SK-N-SH (cell line): Measurements from ENCODE around the gene ERC2. TPM values are rescaled to one million over a fixed set of nuclear protein-coding genes. Genes with fewer than 3 reads are reported as not detected.

ENCODE experiments used
- CTCF ChIA-PET: fragments of 300-600, 350-600 bp; formaldehyde crosslinking; extraction: SDS; loops from one replicate; lab custom pipeline; 2021; lab: Yijun Ruan, JAX
- POLR2A ChIA-PET: fragments of 350-600 bp; sonication (Branson Sonifier 250); formaldehyde crosslinking; extraction: SDS; loops from one replicate; lab custom pipeline; 2020; ENCODE audit warnings: antibody characterized with exemption, inconsistent platforms; lab: Yijun Ruan, JAX
- DNase-seq: peaks from one replicate; pipeline ENCODE4 v3.0.0; 2012
- H2AFZ ChIP-seq: fragments of 200-600 bp; sonication (generic); 2 replicates; pipeline ENCODE4 v1.8.1; 2016; ENCODE audit warnings: antibody characterized with exemption, mild to moderate bottlenecking, low read depth
- H3F3A ChIP-seq: fragments of 200-600 bp; sonication (generic); replicated peaks from 2 replicates; pipeline ENCODE3; 2016; ENCODE audit warnings: antibody characterized with exemption, mild to moderate bottlenecking; ENCODE audit not compliant: insufficient read depth
- H3K27ac ChIP-seq, 2 experiments: fragments of 200-500 bp in 1 of 2; fragments of 200-600 bp in 1 of 2; sonication (Bioruptor generic) in 1 of 2; sonication (generic), shearing (Covaris generic) in 1 of 2; 2 replicates each; pipeline versions ENCODE4 v1.5.1 to v1.6.1; 2014 to 2016; ENCODE audit warnings: low read depth in 2 of 2, inconsistent platforms in 1 of 2, low read length in 1 of 2, mild to moderate bottlenecking in 1 of 2, mixed read lengths in 1 of 2
- H3K27me3 ChIP-seq: fragments of 200-600 bp; sonication (generic), shearing (Covaris generic); 2 replicates; pipeline ENCODE4 v1.6.1; 2016; ENCODE audit warnings: mixed run types; ENCODE audit not compliant: insufficient read depth
- H3K36me3 ChIP-seq, 2 experiments: fragments of 200-500 bp in 1 of 2; fragments of 200-600 bp in 1 of 2; sonication (Bioruptor generic) in 1 of 2; sonication (generic) in 1 of 2; replicated peaks in 1 of 2; 2 replicates each; pipeline versions ENCODE3 to v1.5.1; 2014 to 2016; ENCODE audit warnings: low read length in 1 of 2, mild to moderate bottlenecking in 1 of 2; ENCODE audit not compliant: insufficient read depth in 2 of 2, control insufficient read depth in 1 of 2
- H3K4me1 ChIP-seq, 2 experiments: fragments of 200-500 bp in 1 of 2; fragments of 200-600 bp in 1 of 2; sonication (Bioruptor generic) in 1 of 2; sonication (generic), shearing (Covaris generic) in 1 of 2; 2 replicates each; pipeline versions ENCODE4 v1.5.1 to v1.6.1; 2014 to 2016; ENCODE audit warnings: low read depth in 1 of 2, low read length in 1 of 2, mixed run types in 1 of 2; ENCODE audit not compliant: insufficient read depth in 2 of 2, control insufficient read depth in 1 of 2
- H3K4me2 ChIP-seq: fragments of 200-600 bp; sonication (generic), shearing (Covaris generic); 2 replicates; pipeline ENCODE4 v1.6.1; 2017; ENCODE audit warnings: mixed run types
- H3K4me3 ChIP-seq, 2 experiments: fragments of 200-500 bp in 1 of 2; fragments of 200-600 bp in 1 of 2; sonication (Bioruptor generic) in 1 of 2; sonication (generic), shearing (Covaris generic) in 1 of 2; 2 replicates each; pipeline versions ENCODE4 v1.5.1 to v1.8.1; 2014 to 2016; ENCODE audit warnings: low read depth in 2 of 2, inconsistent platforms in 1 of 2, low read length in 1 of 2, mild to moderate bottlenecking in 1 of 2, mixed read lengths in 1 of 2, moderate library complexity in 1 of 2
- H3K79me2 ChIP-seq: fragments of 200-600 bp; sonication (generic); 2 replicates; pipeline ENCODE4 v1.8.1; 2017; ENCODE audit warnings: mild to moderate bottlenecking; ENCODE audit not compliant: insufficient read depth
- H3K9ac ChIP-seq: fragments of 200-600 bp; sonication (generic); 2 replicates; pipeline ENCODE4 v1.6.1; 2017; ENCODE audit warnings: mixed run types
- H3K9me2 ChIP-seq: fragments of 200-600 bp; sonication (generic); 2 replicates; pipeline ENCODE4 v1.6.1; 2017; ENCODE audit warnings: mixed run types
- H3K9me3 ChIP-seq: fragments of 200-600 bp; sonication (generic); 2 replicates; pipeline ENCODE4 v1.6.1; 2017; ENCODE audit warnings: mixed run types, mild to moderate bottlenecking, moderate library complexity
- H4K20me1 ChIP-seq: fragments of 200-600 bp; sonication (generic); 2 replicates; pipeline ENCODE4 v1.6.1; 2017; ENCODE audit warnings: mild to moderate bottlenecking, mixed run types; ENCODE audit not compliant: insufficient read depth
- CHD2 ChIP-seq: fragments of 150-350 bp; IDR thresholded peaks from 2 replicates; pipeline ENCODE4 v1.6.1; 2018; ENCODE audit warnings: low read length; ENCODE audit not compliant: partially characterized antibody
- EP300 ChIP-seq, 2 experiments: IDR thresholded peaks; 2 replicates each; pipeline versions ENCODE4 v1.4.0 to v1.6.1; 2012; ENCODE audit warnings: borderline replicate concordance in 1 of 2, low read depth in 1 of 2, low read length in 1 of 2
- FOXM1 ChIP-seq: IDR thresholded peaks from 2 replicates; pipeline ENCODE4 v1.4.0; 2012; ENCODE audit warnings: low read depth, mild to moderate bottlenecking
- GABPA ChIP-seq: IDR thresholded peaks from 2 replicates; pipeline ENCODE4 v1.4.0; 2012; ENCODE audit warnings: low read depth, mild to moderate bottlenecking
- GATA2 ChIP-seq: sonication (generic); formaldehyde crosslinking; IDR thresholded peaks from 2 replicates; pipeline ENCODE4 v1.5.0; 2020; ENCODE audit warnings: mild to moderate bottlenecking, missing genetic modification reagents
- IRF3 ChIP-seq: fragments of 150-350 bp; IDR thresholded peaks from 2 replicates; pipeline ENCODE4 v1.6.1; 2016; ENCODE audit warnings: mild to moderate bottlenecking, low read depth, low read length
- MAX ChIP-seq: IDR thresholded peaks from 2 replicates; pipeline ENCODE4 v1.4.0; 2012; ENCODE audit warnings: low read depth
- MXI1 ChIP-seq: IDR thresholded peaks from 2 replicates; pipeline ENCODE4 v1.6.1; 2012; ENCODE audit warnings: mild to moderate bottlenecking, low read depth, low read length, improper control_type of control experiment
- REST ChIP-seq: IDR thresholded peaks from 2 replicates; pipeline ENCODE4 v1.6.1; 2012; ENCODE audit warnings: mild to moderate bottlenecking, low read depth, low read length, moderate library complexity
- TEAD4 ChIP-seq: IDR thresholded peaks from 2 replicates; pipeline ENCODE4 v1.4.0; 2012; ENCODE audit warnings: mild to moderate bottlenecking, borderline replicate concordance; ENCODE audit not compliant: insufficient read depth
- USF1 ChIP-seq: IDR thresholded peaks from 2 replicates; pipeline ENCODE4 v1.4.0; 2012; ENCODE audit warnings: low read depth, borderline replicate concordance
- ZBTB33 ChIP-seq: IDR thresholded peaks from 2 replicates; pipeline ENCODE4 v1.4.0; 2012; ENCODE audit warnings: low read depth, borderline replicate concordance
- WGBS: methylation state at CpG from one replicate; pipeline ENCODE4 v1.1.6; 2017; ENCODE audit warnings: low lambda C conversion rate; 5-methylcytosine and 5-hydroxymethylcytosine counted together
- polyA plus RNA-seq, 3 experiments: library from polyadenylated mRNA; depleted of rRNA; stranded (reverse); fragments of >200 nt; gene quantifications; 2 replicates each; pipeline ENCODE4 v1.2.3, GENCODE V29; 2012

ERC2 gene
- polyA plus RNA-seq, 1 of the 3 experiments (the other 2 are of a cell fraction) = 1.6 TPM

GRCh38 chr3:55765398-55765797, 702.9 kb downstream of the ERC2 start:
- no peaks in the 10 kb centered on the region for H3K9me2 ChIP-seq
- H3K9me3 ChIP-seq = no peaks in the 10 kb centered on the region
- no peaks in the 10 kb centered on the region for H3K4me1 ChIP-seq
- no peak overlapping the region for H3K27ac ChIP-seq
- no peaks in the 10 kb centered on the region for H3K27me3 ChIP-seq
- no peaks in the 10 kb centered on the region for H3K36me3 ChIP-seq
- H3K79me2 ChIP-seq = no peaks in the 10 kb centered on the region
- WGBS = 68% methylated on average over 7 of the region's 7 CpGs
- POLR2A ChIA-PET = no interaction called here
- H2AFZ ChIP-seq = no peak overlapping the region
- H3K9ac ChIP-seq = no peak overlapping the region
- H4K20me1 ChIP-seq = no peaks in the 10 kb centered on the region
- no peaks in the 10 kb centered on the region for H3F3A ChIP-seq
- H3K4me3 ChIP-seq = no peak overlapping the region
- no peak for DNase-seq
- CTCF ChIA-PET = no interaction called here
- TF ChIP-seq CHD2 (no peak), USF1 (no peak), IRF3 (no peak), REST (no peak), GABPA (no peak), EP300 (IDR thresholded peaks at IDR 0.05; ENCODE audit: borderline replicate concordance in 1 of 2, low read depth in 1 of 2, low read length in 1 of 2) (no peak), ZBTB33 (no peak), MXI1 (no peak), TEAD4 (no peak), MAX (no peak), GATA2 (no peak), FOXM1 (no peak)
- H3K4me2 ChIP-seq = no peak overlapping the region
